ENCODE data around the gene ASB5.

DNA sequence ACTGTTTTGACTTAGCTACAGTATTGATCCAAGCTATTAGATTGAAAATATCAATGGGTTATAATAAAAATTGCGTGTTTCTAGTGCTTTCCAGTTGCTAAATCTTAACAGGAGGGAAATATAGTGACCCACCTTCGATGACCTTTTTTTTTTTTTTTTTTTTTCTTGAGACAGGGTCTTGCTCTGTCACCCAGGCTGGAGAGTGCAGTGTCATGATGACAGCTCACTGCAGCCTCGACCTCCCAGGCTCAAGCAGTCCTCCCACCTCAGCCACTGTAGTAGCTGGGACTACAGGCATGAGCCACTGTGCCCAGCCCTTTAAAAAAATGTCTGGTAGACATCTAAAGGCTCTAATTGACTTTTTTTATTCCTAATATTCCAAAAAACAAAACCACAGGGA, 3.8 kb upstream of the ASB5 start:
- TF ChIP-seq, protein P1, sequence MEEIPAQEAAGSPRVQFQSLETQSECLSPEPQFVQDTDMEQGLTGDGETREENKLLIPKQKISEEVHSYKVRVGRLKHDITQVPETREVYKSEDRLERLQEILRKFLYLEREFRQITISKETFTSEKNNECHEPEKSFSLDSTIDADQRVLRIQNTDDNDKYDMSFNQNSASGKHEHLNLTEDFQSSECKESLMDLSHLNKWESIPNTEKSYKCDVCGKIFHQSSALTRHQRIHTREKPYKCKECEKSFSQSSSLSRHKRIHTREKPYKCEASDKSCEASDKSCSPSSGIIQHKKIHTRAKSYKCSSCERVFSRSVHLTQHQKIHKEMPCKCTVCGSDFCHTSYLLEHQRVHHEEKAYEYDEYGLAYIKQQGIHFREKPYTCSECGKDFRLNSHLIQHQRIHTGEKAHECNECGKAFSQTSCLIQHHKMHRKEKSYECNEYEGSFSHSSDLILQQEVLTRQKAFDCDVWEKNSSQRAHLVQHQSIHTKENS (CRISPR knock-in tag; IDR thresholded peaks at IDR 0.05) = no peak
- TF ChIP-seq EZH2 (IDR thresholded peaks at IDR 0.05; ENCODE audit: borderline replicate concordance, low read depth, low read length) (no peak), CBX1 (IDR thresholded peaks at IDR 0.05; ENCODE audit: low read depth) (no peak), COPS2 (conservative IDR thresholded peaks at IDR 0.05) (no peak), NFE2L1 (tag; IDR thresholded peaks at IDR 0.05; ENCODE audit: borderline replicate concordance, low read depth) (no peak)
